GM19395 (cell line): ENCODE results near the gene ALOX5AP.

Source experiments
- ATAC-seq: cut with Tn5 transposase; IDR thresholded peaks from one replicate; pipeline ENCODE4 v1.9.1; 2021; ENCODE audit warnings: mild to moderate bottlenecking, moderate library complexity; ENCODE audit not compliant: unreplicated experiment

The ALOX5AP gene

GRCh38 chr13:30759748-30760147, 24.4 kb downstream of the ALOX5AP start:
- no peak for ATAC-seq

GRCh38 chr13:30762643-30763042, 27.3 kb downstream of the ALOX5AP start:
- no peak for ATAC-seq

- ATAC-seq = no peak
These were observed 28.6 kb downstream of the ALOX5AP start for GRCh38 chr13:30763786-30764413.

GRCh38 chr13:30766231-30766630, 30.9 kb downstream of the ALOX5AP start:
- ATAC-seq = no peak

GRCh38 chr13:30770929-30771328, 35.6 kb downstream of the ALOX5AP start:
- ATAC-seq = no peak

GRCh38 chr13:30773561-30773960, 38.2 kb downstream of the ALOX5AP start:
- no peak for ATAC-seq

- ATAC-seq = no peak
These were observed 38.9 kb downstream of the ALOX5AP start for GRCh38 chr13:30774214-30774730.

GRCh38 chr13:30776661-30777060, 41.3 kb downstream of the ALOX5AP start:
- no peak for ATAC-seq

GRCh38 chr13:30779016-30779415, 43.7 kb downstream of the ALOX5AP start:
- ATAC-seq = no peak

- ATAC-seq = no peak
These were observed 44.3 kb downstream of the ALOX5AP start for GRCh38 chr13:30779608-30780007.

GRCh38 chr13:30780338-30780981, 45.1 kb downstream of the ALOX5AP start:
- no peak for ATAC-seq

GRCh38 chr13:30785191-30785850, 50.0 kb downstream of the ALOX5AP start:
- no peak for ATAC-seq

- ATAC-seq = no peak
These were observed 51.3 kb downstream of the ALOX5AP start for GRCh38 chr13:30786648-30787047.

GRCh38 chr13:30787738-30788525, 52.6 kb downstream of the ALOX5AP start:
- no peak for ATAC-seq

- no peak for ATAC-seq
These were observed 54.0 kb downstream of the ALOX5AP start for GRCh38 chr13:30789166-30789862.

- no peak for ATAC-seq
These were observed 55.2 kb downstream of the ALOX5AP start for GRCh38 chr13:30790592-30790991.

GRCh38 chr13:30791354-30792001, 56.1 kb downstream of the ALOX5AP start:
- ATAC-seq = no peak

GRCh38 chr13:30792285-30793000, 57.1 kb downstream of the ALOX5AP start:
- ATAC-seq = no peak

- no peak for ATAC-seq
These were observed 60.8 kb downstream of the ALOX5AP start for GRCh38 chr13:30796132-30796572.
